ENCODE results near the gene GULP1.

The GULP1 gene

DNA sequence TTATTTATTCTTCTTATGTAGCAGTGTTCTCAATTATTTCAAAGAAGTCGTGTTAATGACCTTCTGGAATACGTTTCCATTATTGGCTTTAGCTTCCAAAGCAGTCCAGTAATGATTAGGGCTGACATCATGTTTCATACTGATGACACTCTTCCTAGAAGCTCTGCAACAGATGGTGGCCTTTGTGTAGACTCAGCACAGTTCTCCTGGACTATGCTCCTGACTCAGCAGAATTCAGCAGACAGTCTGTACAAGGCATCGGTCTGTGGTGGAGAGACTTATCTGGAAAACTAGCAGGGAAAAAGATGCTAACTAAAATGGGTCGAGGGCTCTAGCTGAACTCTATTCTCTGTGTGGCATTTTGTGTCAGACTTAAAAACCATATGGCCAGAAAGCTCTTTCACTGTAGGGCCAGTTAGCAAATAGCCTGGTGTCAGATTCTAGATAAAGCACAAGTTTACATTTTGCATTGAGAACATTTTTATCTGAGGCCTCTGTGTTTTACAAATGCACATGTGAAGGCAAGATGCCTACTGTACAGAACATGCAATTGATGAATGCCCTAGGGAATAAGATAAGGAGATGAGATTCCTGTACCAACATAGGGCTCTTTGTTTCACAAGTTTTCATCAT is 35.1 kb downstream of the GULP1 start:
- no peak for DNase-seq

- DNase-seq: no peak
These were observed 36.0 kb downstream of the GULP1 start for GRCh38 chr2:188327518-188328213.

DNA sequence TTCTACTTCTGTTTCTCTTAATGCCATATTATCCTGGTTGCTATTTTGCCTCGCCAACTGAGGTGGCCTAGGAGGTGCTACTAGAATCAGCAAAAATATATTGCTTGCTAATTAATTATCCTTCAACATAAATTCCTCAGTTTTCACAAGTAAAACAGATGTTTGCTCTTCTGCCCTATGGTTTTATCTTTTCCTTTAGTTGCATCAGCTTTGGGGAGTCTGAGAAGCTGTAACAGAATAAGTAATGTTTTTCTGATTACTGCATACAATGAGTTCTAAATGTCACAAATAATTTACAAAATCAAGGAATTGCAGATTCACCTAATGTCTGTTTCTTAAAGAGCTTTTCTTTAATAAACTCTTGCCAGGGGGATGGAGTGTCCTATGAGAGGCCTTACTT is 36.7 kb downstream of the GULP1 start:
- DNase-seq: no peak

DNA sequence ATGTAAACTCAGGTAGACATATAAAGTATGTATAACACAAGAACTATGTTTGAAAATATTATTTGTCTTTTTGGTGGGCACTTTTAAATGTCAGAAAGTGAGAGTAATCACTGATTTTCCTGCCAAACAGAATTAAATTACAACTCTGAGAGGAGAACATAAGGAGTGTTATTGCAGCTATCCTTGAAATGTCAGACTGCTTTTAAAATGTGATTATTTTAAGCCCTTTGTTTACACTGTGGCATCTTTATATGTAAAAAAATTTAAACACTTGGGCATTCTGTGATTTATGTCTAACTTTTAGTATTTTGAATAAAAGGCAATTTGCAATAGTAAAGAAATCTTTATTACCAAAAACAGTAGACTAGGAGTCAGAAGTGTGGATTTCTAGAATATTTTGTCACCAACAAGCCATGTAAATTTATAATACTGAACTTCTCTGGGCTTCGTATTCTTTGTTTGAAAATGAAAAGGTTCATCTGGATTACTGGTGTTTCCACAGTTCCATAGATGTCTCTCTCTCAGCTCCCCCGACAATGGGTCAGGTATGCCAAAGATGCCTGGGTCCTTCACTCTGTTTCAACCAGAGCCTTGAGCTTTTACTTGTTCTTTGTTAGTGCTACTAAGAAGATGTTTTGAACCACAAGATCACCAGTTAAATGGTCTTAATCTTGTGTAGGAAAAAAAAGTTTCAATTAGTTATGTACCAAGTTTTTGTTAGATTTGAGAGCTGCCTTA is 38.8 kb downstream of the GULP1 start:
- DNase-seq: no peak

DNA sequence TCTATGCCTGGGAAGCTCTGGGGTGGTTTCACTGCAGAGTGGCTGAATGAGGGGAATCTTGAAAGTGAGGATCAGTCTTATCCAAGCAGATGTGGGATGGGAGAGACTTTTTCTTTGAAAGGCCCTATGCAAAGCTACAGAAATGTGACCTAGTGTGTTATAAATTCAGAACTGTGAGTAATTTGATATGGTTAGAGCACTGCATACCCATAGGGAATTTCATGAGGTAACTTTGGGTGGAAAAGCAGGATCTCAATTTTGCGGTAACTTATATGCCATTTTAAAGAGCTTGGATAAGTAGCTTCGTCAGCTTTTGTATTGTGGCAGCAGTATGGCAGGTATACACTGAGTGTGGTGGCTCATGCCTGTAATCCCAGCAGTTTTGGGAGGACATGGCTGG is 40.9 kb downstream of the GULP1 start:
- DNase-seq: no peak

- DNase-seq: no peak
These were observed 42.3 kb downstream of the GULP1 start for GRCh38 chr2:188333751-188334524.

DNA sequence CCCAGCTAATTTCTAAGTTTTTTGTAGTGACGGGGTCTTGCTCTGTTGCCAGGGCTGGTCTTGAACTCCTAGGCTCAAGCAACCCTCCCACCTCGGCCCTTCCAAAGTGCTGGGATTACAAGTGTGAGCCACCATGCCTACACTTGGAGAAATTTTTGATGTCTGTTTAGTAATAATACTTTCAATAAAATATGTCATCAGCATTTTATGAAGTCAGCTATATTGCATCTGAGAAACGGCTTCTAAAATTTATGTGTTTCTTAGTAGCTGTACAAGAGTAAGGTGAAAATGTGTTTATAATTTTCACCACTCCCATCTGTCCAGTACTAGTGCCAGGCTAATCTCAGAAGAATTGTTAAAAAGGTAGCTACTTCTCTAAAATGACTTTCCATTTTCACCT is 46.8 kb downstream of the GULP1 start:
- DNase-seq: no peak

DNA sequence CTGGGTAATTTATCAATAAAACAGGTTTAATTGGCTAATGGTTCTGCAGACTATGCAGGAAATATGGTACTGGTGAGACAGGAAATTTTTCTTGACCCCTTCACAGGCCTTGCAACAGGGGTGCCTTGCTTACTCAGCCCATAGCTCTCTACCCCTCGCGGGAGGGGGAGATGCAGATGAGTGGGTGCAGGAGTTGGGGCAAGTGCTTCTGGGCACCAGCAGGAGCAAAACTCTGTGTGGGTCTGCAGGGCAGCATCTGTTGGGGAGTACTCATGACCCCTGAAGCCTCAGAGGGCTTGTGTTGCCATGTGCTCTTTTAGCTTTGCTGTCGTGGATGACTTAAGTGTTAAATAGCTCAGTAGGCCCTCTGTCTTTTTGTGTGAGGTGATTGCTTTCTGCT is 48.6 kb downstream of the GULP1 start:
- DNase-seq: no peak

- no peak for DNase-seq
These were observed 53.3 kb downstream of the GULP1 start for GRCh38 chr2:188345020-188345419.

GRCh38 chr2:188345426-188345825 is 53.8 kb downstream of the GULP1 start:
- no peak for DNase-seq

GRCh38 chr2:188345831-188346458 is 54.3 kb downstream of the GULP1 start:
- no peak for DNase-seq

DNA sequence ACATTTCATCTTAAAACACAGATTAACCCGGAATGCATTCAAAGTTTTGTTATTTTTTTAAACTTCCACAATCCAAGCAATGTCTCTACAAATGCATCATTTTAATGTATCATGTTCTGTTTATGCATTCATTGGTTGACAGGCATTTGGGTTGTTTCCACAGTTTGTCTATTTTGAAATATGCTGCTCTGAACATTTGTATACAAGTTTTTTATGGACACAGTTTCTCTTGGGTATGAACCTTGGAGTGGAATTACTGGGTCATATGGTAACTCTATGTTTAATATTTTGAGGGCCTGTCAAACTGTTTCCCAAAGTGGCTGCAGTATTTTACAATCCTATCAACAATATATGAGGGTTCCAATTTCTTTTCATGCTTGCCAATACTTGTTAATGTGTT is 57.3 kb downstream of the GULP1 start:
- DNase-seq: no peak

GRCh38 chr2:188353282-188353681 is 61.6 kb downstream of the GULP1 start:
- DNase-seq: no peak

DNA sequence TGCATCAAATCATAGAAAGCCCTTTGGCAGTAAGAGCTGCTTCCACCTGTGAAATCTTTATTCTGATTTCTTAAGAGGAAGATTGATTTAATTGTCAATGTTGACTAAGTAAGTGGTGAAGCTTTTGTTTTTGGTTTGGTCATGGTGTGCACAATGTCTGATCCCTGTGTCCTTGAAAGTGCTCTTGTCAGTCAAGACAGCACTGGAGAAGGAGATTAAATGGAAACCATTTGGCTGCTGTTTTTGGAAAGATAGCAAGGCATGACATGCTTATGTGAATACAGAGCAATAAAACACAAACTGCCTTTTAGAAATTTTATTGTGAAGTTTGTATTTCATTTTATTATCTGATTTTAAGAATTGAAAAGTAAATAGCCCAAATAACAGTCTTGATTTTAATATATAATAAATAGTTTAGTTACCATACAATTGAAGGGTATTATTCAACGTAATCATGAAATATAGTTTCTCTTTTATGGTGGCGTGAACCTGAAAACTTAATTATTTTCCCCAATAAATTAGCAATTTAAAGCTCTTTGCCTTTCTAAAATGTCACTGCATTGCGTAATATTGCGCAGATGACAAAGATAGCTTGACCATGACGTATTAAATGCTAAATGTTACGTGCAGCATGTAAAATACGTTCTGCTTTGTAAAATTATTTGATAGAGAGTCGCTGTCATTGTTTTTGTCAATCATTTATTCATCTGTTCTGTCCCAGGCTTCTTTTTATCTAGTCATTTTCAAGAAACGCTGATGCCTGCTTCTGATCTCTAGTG is 69.0 kb downstream of the GULP1 start:
- DNase-seq: no peak

GRCh38 chr2:188364033-188364630 is 72.5 kb downstream of the GULP1 start:
- DNase-seq: no peak

GRCh38 chr2:188365058-188365641 is 73.5 kb downstream of the GULP1 start:
- no peak for DNase-seq

DNA sequence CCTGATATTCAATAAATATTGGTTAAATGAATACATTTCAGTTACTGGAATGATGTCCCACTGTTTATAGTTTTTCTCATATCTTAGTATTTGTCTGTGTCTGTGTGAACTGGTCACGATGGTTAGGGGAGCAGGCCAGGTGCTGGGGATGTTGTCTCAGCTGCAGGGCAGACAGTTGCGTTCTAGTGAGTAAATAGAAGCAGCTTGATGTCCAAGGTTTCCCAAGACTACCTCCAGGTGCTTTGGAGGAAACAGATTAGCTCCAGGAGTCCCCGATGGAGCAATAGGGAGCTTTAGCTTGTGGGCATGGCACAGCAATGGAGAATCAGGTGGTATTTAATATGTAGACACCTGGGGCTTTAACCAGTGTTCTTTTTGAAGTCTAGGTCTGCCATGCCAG is 75.5 kb downstream of the GULP1 start:
- DNase-seq: no peak

DNA sequence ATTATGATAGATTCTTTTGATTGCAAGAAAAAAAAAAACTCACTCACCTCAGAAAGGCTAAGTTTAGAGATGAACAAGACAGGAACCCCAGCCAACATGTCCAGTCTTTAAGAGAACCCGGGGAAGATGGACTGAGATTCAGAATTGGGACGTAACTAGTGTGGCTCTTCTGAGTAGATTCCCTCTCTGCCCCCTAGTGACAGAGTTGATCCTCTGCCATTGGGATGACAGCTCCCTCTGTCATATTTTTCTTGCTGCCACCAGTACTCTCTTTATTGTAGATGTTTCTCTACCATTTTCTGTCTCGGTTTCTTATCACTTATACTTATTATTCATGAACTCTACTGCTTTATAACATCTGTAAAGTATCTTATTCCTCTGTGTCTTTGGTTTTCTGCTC is 77.7 kb downstream of the GULP1 start:
- no peak for DNase-seq

GRCh38 chr2:188378371-188378950 is 86.8 kb downstream of the GULP1 start:
- no peak for DNase-seq

GRCh38 chr2:188379748-188380147 is 88.1 kb downstream of the GULP1 start:
- DNase-seq: no peak

DNA sequence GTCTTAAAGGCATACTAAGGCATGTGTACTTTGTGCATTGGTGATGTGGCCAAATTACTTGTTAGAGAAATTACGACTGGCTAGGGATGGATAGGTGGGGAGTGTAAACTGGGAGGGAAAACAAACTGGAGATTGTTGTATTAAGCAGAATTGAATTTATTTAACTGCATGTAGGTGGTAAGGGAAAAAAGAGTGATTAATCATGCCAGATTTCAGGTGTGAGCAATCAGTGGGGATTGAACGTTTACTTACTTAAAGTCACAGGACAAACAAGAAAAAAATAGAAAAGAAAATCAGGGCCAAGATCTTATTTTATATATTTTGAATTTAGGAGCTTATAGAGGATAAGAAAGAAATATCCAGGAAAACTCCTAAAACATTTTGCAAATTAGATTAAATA is 88.6 kb downstream of the GULP1 start:
- DNase-seq: no peak
